ENCODE measurements around the gene ETNK1. TPM values are rescaled to one million over a fixed set of nuclear protein-coding genes. Genes with fewer than 3 reads are reported as not detected.

Gene ETNK1
- total RNA-seq, 1 donor from 2014 or later, result 47.9 TPM

Small RNAs within 50 kb of the gene (small RNA-seq; reads per million reads assigned to genes)
- gene RPS27P22 (ENCODE audit: low replicate concordance), result not detected

Other genes with a start within 250 kb of the ETNK1 start
- gene C2CD5, start 80.6 kb upstream of the ETNK1 start, total RNA-seq, result 52.3 TPM